WI38 (cell line): ENCODE results near the gene RPS16.

Experiments
- H3K4me3 ChIP-seq: 2 replicates; pipeline ENCODE4 v1.5.1; 2011; ENCODE audit warnings: low read depth, mild to moderate bottlenecking, control low read depth, low read length
- TF ChIP-seq, protein P1 (sequence below): IDR thresholded peaks from 2 replicates; pipeline ENCODE4 v1.5.1; 2012; ENCODE audit warnings: low read depth, mild to moderate bottlenecking, control low read depth, low read length

Gene RPS16

GRCh38 chr19:39386557-39386956 is 49.2 kb downstream of the RPS16 start:
- TF ChIP-seq, protein P1, sequence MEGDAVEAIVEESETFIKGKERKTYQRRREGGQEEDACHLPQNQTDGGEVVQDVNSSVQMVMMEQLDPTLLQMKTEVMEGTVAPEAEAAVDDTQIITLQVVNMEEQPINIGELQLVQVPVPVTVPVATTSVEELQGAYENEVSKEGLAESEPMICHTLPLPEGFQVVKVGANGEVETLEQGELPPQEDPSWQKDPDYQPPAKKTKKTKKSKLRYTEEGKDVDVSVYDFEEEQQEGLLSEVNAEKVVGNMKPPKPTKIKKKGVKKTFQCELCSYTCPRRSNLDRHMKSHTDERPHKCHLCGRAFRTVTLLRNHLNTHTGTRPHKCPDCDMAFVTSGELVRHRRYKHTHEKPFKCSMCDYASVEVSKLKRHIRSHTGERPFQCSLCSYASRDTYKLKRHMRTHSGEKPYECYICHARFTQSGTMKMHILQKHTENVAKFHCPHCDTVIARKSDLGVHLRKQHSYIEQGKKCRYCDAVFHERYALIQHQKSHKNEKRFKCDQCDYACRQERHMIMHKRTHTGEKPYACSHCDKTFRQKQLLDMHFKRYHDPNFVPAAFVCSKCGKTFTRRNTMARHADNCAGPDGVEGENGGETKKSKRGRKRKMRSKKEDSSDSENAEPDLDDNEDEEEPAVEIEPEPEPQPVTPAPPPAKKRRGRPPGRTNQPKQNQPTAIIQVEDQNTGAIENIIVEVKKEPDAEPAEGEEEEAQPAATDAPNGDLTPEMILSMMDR, result no peak
- H3K4me3 ChIP-seq, result no peak overlapping the region

DNA sequence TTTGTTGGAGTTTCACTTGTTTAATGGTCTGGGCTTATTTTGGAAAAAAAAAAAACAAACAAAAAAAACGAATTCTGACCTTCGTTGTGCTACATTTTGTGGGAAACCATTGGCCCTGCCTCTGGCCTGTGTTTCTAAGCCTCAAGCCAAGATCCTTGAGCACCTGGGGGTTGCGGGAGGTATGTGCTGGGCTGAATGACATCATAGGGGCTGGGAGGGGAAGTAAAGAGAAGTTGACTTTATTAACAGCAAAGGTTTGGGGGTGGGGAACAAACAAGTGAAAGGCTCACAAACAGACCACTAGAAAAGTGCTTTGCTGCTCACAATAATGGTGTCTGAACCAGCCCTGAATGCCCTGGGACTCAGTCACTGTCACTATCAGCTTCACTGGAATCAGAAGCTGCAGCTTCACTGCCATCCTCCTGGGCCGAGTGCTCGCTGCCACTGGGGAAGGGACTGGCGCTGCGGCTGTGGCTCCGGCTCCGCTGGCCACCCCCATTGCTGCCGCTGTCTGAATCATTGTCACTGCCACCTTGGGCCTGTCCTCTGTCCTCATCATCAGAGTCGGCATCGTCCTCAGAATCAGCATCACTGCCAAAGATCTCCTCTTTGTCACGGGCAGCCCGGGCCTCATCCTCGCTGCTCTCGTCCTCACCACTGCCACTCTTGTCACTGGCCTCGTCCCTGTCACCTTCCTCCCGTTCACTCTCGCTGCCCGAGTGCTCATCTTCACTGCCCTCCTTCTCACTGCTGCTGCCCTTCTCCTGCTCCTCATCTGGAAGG is 49.9 kb downstream of the RPS16 start:
- TF ChIP-seq, protein P1, result no peak

GRCh38 chr19:39384839-39385568 is 50.7 kb downstream of the RPS16 start:
- H3K4me3 ChIP-seq, result no peak overlapping the region
- TF ChIP-seq, protein P1, result no peak

More for the DNA sequence above, 49.9 kb downstream of the RPS16 start:
- H3K4me3 ChIP-seq, result no peak overlapping the region
